ENCODE measurements around the gene ZMYM2.

GRCh38 chr13:19978831-19979437 lies 20.4 kb downstream of the ZMYM2 start:
- TF ChIP-seq GATA3 (IDR thresholded peaks at IDR 0.05; ENCODE audit: low read depth, low read length) = no peak
- TF ChIP-seq GATA2 (IDR thresholded peaks at IDR 0.05; ENCODE audit: low read depth, low read length) = no peak

Measured in SH-SY5Y (cell line).